NCI-H1048 (cell line): ENCODE results near the gene C11orf97.
"Not testable (repeated sequence)": the region's sequence is repeated elsewhere in the genome, so short reads cannot be mapped to it uniquely, and the experiment has no call there.

Experiments used
- DNase-seq: peaks from one replicate; lab custom pipeline; 2025; lab: John Stamatoyannopoulos, UW

C11orf97 gene, protein sequence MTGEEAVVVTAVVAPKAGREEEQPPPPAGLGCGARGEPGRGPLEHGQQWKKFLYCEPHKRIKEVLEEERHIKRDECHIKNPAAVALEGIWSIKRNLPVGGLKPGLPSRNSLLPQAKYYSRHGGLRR

DNA sequence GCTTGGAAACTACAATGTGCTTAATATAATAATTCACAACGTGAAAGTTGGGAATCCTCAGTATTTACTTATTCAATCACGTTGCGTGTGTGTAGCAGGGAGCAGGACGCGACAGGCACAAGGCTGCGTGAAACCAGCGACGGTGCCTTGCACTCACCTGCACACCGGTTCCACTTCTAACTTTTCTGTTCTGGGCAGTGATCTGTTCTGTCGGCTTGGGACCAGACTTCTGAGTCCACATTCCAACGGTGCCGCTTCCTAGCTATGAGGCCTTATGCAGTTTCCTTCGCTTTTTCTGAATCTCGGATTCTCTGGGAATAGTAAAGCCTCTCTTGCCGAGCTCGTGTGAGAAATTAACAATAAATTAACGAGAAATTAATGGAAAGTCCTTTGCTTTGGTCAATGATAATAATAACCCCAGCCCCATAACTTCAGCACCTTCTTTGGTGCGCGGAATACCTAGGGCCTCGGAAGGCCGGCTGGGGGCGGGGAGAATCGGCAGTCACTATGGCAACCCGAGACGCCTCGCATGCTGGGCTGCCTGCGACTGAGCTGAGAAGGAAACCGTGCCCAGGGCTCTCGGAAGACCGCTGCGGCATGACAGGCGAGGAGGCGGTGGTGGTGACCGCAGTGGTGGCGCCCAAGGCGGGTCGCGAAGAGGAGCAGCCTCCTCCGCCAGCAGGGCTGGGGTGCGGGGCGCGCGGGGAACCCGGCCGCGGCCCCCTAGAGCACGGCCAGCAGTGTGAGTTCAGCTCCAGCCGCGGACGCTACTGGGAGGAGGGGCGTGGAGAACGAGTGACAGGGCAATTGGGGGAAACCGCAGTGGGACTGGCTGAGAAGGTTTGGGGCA, at the start of gene C11orf97:
Gene C11orf97, plus strand, starts transcription at position 530 of the 850 bp plus-strand sequence. Its CDS starts 68 bp downstream, at position 598.
- DNase-seq, result no peak

DNA sequence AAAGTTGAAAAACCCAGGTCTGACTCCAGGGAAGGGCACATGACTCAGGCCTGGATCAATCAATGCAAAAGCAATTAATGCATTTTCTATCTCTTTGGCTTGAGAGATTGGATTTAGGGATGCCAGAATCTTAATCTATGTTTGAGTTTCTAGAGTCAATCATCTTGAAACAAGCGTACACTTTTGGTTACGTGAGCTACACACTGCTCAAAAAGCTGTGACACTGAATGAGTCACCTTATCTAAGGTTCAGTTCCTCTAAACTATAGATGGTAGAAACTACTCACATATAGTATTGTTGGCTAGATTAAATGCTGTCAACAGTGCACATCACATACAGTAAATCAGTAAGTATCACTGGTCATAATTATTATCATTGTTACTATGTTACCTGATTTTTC, 42.8 kb upstream of the C11orf97 start:
- no peak for DNase-seq

DNA sequence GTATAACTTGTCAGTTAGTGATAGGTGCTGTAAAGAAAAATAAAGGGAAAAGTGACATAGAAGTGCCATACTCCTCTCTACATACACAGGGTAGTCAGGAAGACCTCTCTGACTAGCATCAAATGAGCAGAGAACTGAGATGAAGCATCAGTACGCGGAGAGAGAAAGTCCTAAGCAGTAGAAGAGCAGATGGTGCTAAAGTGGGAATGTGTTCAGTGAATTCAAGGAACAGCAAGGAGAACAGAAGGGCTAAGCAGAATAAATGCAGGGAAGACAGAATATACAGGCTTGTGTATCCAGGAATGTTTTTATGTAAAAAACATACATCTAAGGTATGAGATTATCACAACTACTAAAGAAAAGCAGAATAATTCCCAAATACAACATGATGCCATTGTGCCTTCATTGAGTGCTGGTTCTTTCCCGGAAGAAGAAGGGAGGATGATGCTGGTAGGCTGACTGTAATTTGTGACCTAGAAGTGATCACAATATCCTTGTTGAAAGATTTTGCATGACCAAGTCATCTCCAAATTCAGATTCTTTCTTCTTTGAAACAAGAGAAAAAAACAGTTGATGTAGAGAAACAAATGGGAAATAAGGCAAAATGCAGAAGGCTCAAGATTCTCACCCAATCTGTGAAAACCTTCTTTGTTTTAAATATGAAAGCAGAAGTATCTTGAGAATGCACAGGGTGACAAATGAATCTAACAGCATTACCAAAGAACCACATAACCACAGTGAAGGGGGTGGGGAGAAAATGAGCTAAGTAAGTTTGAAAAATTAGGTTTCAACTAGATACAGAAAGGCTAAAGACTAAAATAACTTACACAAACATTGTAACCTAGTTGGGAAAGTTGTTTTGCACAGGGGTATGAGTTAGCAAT, 39.1 kb upstream of the C11orf97 start:
- no peak for DNase-seq

DNA sequence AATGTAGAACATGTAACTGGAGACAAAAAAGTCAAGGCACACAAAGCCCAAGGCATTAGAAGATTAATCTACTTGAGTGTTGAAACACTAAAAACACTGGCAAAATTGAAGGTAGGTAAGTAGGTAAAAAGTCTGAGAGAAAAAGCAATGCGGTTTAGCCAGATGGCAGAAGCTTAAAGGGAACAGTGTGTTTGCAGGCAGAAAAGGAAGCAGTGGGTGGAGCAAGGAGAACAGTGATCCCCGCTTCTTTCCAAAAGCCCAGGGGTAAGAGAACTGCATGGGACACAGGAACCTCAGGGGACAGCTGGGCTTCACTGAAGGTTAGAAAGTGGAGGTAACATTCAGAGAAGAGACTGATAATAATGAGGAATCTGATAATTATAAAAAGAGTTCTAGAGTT, 34.6 kb upstream of the C11orf97 start:
- no peak for DNase-seq

DNA sequence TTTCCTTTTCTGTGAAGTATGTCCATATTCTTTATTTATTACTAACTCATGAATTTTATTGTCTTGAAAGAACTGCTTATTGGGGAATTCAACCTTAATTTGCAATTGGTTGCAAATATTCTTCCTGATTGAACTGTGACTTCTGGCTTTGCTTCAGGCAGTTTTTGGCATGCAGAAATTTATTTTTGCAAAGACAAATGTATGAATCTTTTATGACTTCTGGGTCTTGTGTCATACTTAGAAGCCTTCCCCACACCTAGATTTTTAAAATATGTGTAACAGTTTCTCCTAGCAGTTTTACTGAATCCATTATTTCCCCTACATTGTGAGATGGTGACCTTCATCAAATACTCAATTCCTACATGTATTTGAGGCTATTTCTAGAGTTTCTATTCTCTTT, 30.9 kb upstream of the C11orf97 start:
- DNase-seq, result no peak

DNA sequence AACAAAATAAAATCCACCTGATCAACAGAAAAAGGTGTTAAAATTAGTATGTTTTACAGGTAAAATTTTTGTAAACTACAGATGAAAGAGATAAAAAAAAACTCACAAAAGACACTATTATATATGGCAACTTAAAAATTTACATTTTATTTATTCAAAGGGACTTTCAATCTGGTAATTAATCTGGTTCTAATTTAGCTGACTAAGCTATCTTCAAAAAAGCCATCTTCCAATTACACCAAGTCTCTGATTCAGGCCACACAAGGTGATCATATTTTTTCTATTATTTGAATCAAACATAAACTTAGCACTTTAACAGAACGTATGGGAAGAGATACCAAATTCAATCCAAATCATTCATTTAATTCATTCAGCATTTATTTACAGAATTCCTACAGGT, 26.2 kb upstream of the C11orf97 start:
- no peak for DNase-seq

DNA sequence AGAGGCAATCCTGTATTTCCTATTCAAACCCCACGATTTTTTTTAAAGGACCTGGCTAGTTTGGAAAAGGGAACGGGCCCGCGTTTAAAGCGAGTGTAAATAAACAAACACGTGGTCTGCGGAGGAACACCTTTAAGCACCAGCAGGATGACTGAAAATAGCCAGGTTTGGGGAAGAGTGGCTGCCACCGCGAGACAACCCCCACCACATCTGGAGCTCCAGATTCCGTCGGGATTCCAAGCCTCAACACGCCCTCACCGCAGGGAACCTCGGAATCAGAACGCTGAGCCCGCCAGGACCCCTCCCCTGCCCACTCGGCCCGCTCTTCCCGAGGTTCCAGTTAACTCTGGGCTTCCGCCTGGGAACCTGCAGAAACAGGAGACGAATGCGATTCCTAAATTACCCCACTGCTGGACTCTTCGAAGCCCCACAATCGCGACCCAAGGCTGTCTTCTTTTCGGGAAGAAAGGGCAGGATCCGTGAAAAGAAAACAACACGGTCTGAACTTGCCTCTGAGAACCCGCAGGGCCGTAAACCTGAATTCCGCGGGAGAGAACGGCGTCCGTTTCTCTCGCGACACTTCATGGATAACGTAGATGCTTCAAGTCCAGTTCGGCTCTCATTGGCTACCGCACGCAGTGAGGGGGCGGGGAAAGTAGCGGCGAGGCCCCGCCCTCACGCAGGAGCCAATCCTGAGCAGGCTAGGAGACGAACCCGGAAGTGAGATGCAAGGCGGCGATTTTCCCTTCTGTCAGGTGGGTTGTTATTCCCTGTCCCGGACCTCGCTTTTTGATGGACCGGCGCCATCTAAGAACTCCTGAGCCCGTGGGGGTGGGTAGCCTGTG, 18.8 kb upstream of the C11orf97 start, which contains the start of the genes ANKRD49 and MRE11:
Gene ANKRD49, plus strand, starts transcription at position 704 of the 845 bp plus-strand sequence. CDS start 2,710 bp downstream, outside the sequence.
Gene MRE11, minus strand, starts transcription at position 564 of the 845 bp plus-strand sequence. CDS start 1,043 bp downstream, outside the sequence.
- DNase-seq, result peak; percentile 98

DNA sequence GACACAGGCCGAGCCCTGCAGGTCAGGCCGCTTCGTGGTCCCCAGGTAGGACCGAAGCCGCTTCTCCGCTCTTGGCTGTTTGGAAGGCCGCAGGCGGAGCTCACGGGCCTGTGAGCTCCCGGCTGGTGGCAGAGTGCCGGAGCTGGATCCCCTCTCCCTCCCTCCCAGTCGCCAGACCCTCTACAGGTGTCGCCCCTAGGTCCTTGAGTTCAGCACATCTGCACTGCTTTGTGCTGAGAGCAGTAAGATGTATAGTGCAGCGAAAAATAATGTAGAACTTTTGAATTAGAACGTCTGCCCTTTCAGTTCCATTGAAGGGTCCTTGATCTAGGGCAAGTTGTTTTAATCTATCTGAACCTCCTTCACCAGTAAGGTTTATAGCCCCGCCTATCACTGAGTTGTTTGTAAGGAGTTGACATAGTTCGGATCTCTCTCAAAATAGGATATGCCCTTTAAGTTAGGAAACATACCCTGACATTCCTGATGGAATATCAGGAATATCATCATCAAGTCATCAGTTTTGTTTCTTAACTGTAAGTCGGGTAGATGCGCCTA, 18.1 kb upstream of the C11orf97 start:
- DNase-seq, result no peak

DNA sequence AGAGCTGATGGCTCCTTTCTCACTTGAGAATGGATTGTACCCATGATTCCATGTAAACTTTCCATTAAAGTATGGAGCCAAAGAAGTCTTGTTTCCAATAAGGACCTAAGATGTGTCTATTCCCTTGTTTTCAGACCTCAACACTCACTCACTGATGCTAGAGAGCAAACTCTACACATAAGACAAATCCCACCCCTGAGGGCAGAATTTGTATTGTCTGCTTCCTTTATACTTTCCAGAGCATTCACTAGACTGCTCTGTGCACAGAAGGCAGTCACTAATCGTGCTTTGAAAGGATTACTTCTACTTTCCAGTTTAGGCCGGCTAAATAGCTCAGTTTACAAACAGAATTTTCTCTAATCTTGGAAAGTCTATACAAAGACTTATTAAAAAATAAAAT, 12.1 kb upstream of the C11orf97 start:
- no peak for DNase-seq

DNA sequence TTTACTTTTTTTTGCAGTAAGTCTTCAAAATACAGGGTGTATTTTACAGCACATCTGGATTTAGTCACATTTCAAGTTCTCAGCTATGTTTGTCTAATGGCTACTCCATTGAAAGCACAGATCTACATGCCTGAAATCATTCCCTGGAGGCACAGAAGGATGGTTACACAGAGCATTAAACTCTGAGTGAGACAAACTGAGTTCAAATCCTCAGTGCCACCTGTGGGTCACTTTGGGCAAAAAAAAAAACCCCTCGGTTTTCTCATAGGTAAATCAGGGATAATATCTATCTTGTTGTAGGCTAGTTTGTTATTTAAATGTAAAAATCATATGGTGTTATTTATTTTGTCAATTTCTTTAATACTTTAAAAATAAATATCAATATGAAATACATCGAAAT, 10.7 kb upstream of the C11orf97 start:
- no peak for DNase-seq

DNA sequence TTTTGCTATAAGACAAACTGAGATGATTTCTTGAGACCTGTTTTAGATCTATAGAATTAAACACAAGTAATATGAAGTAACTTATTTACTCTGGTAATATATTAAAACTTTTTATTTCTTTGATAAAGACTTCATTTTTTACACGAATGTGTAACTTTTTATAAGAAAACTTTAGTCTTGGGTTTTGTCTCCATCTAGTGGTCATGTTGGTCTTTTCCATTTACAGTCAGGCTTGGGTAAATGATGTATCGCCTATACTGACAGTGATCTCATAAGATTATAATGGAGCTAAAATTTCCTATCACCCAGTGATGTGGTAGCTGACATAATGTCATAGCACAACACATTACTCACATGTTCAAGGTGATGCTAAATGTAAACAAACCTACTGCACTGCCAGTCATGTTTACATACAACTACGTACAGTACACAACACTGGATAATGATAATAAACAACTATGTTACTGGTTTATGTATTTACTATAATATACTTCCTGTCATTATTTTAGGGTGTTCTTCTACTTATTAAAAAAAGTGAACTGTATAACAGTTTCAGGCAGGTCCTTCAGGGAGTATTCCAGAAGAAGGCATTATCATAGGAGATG, 7.5 kb upstream of the C11orf97 start:
- DNase-seq, result no peak

DNA sequence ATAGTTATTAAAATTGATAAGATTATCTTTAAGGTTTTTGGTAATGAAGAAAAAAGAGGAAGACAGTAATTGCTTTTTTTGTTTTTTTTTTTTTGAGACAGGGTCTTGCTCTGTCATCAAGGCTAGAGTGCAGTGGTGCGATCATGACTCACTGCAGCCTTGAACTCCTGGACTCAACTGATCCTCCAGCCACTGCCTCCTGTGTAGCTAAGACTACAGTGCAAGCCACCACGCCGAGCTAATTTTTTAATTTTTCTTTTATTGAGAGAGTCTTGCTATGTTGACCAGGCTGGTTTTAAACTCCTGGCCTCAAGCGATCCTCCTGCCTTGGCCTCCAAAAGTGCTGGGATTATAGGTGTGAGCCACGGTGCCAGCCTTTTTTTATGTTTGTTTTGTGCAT, 5.7 kb upstream of the C11orf97 start:
- DNase-seq, result not testable (repeated sequence)

DNA sequence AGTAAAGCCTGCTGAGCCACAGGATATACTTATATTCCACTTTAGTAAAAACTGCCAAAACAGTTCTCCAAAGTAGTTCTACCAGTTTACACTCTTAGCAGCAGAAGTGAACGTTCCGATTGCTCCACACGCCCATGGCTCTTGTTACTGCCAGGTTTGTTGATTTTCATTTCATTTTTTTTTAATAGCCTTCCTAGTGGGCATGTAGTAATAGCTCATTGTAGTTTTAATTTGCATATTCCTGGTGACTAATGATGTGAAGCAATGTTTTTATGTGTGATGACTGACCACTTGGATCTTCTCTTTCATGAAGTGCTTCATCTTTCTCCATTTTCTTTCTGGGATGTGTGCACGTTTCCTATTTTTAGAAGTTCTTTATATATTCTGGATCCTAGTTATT, 4.8 kb upstream of the C11orf97 start:
- no peak for DNase-seq

DNA sequence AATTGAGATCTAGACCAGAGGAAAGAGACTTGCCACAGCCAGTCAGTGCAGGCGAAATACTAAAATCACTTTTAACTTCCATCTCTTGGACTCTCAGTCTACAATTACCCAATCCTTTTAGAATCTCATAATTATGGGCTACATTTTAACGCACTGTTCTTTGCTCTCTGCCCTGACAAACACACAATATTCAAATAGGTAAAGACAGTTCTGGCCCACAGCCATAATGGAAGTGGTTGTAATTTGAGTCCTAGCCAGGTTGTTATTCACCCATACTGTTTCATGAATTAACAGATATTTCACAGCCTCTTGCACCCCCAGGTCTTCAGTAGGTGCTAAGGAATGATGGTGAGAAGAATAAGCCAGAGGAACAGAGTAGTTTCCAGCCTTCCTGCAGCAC, 830 bp downstream of the C11orf97 start:
- DNase-seq, result peak; percentile 18

DNA sequence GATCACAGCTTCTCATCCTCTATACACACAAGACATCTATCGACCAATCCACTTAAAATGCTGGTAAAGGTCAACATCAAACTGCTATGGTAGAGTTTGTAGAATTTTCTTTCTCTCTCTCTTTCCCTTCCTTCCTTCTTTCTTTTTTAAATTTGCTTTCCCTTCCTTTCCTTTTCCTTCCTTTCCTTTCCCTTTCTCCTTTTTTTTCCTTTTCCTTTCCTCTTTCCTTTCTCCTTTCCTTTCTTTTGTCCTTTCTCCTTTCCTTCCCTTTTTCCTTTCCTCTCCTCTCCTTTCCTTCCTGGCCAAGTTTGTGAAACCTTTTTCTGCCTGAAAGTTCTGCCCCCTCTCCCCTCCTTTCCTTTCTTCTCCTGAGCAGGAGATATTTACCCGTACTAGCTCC, 3.1 kb downstream of the C11orf97 start:
- no peak for DNase-seq

DNA sequence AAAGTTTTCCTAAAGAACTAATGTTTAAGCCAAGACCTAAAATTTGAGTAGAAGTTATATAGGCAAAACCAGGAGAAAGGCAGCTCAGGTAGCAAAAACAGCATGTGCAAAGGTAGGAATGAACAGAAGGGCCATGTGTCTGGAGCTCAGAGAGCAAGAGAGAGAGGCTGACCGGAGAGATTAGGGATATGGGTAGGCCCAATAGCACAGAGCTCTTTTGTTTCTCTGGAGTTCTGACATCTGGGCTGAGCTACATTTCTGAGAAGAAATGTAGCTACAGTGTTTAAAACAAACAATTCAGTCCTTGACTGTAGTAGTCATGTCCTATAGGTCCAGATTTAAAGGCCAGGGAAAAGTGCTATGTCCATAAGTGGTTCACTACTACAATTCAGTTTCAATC, 4.5 kb downstream of the C11orf97 start:
- DNase-seq, result no peak

DNA sequence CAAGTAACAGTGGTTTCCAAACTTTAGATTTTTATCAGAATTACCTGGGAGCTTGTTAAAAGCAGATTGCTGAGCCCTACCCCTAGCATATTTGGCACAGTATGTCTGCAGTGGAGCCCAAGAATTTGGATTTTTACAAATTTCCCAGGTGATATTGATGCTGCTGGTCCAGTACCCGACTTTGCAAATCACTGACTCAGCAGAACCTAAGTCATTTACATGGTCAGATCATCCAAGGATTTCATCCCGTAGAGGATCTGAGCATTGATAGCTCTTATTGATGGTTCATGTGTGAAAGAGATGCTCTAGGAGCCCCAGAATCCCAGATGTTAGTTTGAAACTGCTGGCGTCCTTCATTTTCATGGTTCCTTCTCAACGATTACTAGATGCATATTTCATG, 6.0 kb downstream of the C11orf97 start:
- no peak for DNase-seq

DNA sequence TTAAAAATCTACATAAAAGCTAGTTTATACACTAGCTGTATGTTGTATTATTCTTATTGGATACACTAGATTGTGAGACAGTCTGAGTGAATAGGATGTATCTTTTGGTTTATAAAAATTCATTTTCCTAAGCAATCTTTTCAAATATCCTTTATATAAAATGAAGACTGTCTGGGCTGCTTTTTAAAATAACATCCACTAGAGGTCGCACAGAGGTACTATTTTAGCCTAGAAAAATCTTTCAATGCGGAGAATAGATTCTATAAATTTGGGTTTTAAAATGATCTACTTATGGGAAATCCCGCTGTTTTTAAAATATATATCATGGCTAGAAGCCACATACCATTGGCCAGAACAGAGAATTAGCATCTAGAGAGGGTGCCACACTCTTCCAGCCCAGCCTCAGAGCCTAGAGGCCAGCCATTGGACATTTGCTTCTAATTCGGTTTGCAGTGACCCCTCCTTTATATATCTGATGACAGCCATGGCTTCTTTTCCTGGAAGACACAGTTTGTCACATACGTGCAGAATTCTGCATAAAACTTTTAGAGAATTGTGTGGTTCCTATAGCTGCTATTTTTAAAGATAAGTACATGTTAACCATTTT, 7.3 kb downstream of the C11orf97 start:
- peak; percentile 22 for DNase-seq

DNA sequence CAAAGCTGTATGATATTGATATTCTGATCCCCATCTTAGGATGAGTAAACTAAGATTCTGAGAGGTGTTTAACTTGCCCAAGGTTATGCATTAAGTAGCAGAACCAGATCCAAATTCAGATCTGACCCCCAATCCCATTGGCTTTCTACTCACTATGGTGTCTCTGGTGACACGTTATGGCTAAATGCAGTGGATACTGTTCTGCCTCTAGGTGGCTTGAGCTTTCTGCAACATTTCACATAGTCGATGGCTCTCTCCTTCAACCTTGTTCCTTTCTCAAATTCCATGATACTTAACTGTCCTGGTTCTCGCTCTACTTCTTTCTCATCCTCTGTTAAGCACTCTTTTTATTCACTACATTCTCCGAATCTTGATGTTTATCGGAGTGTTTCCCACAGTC, 9.4 kb downstream of the C11orf97 start:
- DNase-seq, result no peak

DNA sequence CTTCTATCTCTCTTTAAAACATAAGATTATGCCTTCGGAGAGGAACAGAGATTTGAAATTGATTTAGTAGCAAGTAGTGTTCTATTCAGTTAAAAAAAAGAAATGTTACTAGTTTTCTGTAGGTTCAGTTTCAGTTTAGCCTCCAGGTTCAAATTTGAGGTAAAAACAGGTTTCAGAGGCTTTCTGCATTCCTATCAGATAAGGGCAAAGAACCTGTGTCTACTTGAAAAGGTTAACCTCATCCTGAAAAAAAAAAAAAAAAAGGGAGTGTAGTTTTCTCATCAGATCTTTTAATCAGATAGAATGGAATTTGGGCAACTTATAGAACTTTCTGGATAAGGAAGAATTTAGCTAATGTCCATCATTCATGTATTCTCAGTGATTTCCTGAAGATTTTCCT, 12.1 kb downstream of the C11orf97 start:
- DNase-seq, result no peak
